OCI-LY7 (cell line): ENCODE data around the gene STRA8. TPM values are rescaled to one million over a fixed set of nuclear protein-coding genes. Genes with fewer than 3 reads are reported as not detected.

Source experiments
- BruUV-seq: library from RNA; stranded (reverse); fragments of 400-500 nt; replicated peaks from 2 replicates; lab custom pipeline; 2021; lab: Mats Ljungman, UMichigan
- CTCF ChIA-PET: fragments of 300-600 bp; sonication (Branson Sonifier 250); formaldehyde crosslinking; loops from one replicate; lab custom pipeline; 2022; ENCODE audit warnings: antibody characterized with exemption; ENCODE audit not compliant: unreplicated experiment; lab: Charles Lee
- POLR2A ChIA-PET: fragments of 300-600 bp; sonication (Branson Sonifier 250); formaldehyde crosslinking; loops from one replicate; lab custom pipeline; 2022; ENCODE audit warnings: antibody characterized with exemption; lab: Charles Lee
- DNase-seq: peaks from one replicate; pipeline ENCODE4 v3.0.0-alpha.2; 2015; ENCODE audit warnings: low spot score
- H2AFZ ChIP-seq: fragments of 200-600 bp; sonication (generic), shearing (Covaris generic); 2 replicates; pipeline ENCODE4 v1.6.1; 2014; ENCODE audit warnings: mild to moderate bottlenecking, antibody characterized with exemption, low read length, moderate library complexity
- H3K27ac ChIP-seq: fragments of 200-600 bp; sonication (generic); 2 replicates; pipeline ENCODE4 v1.5.1; 2014; ENCODE audit warnings: mixed run types, low read depth, mild to moderate bottlenecking, moderate library complexity, low read length, inconsistent platforms; ENCODE audit not compliant: poor library complexity, severe bottlenecking
- H3K36me3 ChIP-seq: fragments of 200-600 bp; sonication (generic); 2 replicates; pipeline ENCODE4 v1.6.1; 2014; ENCODE audit warnings: mild to moderate bottlenecking, antibody characterized with exemption, low read length, moderate library complexity, mixed read lengths; ENCODE audit not compliant: insufficient read depth
- H3K4me1 ChIP-seq: fragments of 200-600 bp; sonication (generic); 2 replicates; pipeline ENCODE4 v1.5.1; 2014; ENCODE audit warnings: mild to moderate bottlenecking, low read length; ENCODE audit not compliant: insufficient read depth, poor library complexity, severe bottlenecking
- H3K4me2 ChIP-seq: fragments of 200-600 bp; sonication (generic); 2 replicates; pipeline ENCODE4 v1.6.1; 2014; ENCODE audit warnings: mild to moderate bottlenecking, low read length
- H3K4me3 ChIP-seq: fragments of 200-600 bp; sonication (generic); 2 replicates; pipeline ENCODE4 v1.5.1; 2014; ENCODE audit warnings: mild to moderate bottlenecking, low read depth, low read length; ENCODE audit not compliant: poor library complexity, severe bottlenecking
- H3K79me2 ChIP-seq: fragments of 200-600 bp; sonication (generic); 2 replicates; pipeline ENCODE4 v1.6.1; 2016; ENCODE audit warnings: low read depth, mild to moderate bottlenecking, low read length, moderate library complexity, mixed read lengths; ENCODE audit not compliant: insufficient read depth
- H3K9me2 ChIP-seq: fragments of 200-600 bp; sonication (generic); 2 replicates; pipeline ENCODE4 v1.6.1; 2016; ENCODE audit warnings: mild to moderate bottlenecking, low read length, mixed read lengths; ENCODE audit not compliant: insufficient read depth
- H3K9me3 ChIP-seq: fragments of 200-600 bp; sonication (generic); 2 replicates; pipeline ENCODE4 v1.6.1; 2014; ENCODE audit warnings: mild to moderate bottlenecking, mixed run types, low read length, mixed read lengths
- H4K20me1 ChIP-seq: fragments of 200-600 bp; sonication (generic); 2 replicates; pipeline ENCODE4 v1.6.1; 2014; ENCODE audit warnings: mild to moderate bottlenecking, antibody characterized with exemption, low read length, moderate library complexity, mixed read lengths; ENCODE audit not compliant: insufficient read depth
- CTCF ChIP-seq: fragments of 200-600 bp; sonication (generic); conservative IDR thresholded peaks from 2 replicates; pipeline ENCODE4 v1.5.1; 2014; ENCODE audit warnings: mild to moderate bottlenecking, antibody characterized with exemption, low read length, moderate library complexity, mixed read lengths
- EZH2phosphoT487 ChIP-seq: fragments of 200-600 bp; sonication (generic); IDR thresholded peaks from 2 replicates; pipeline ENCODE4 v1.6.1; 2018; ENCODE audit warnings: low read depth, borderline replicate concordance, mild to moderate bottlenecking, mixed run types, antibody characterized with exemption, low read length, moderate library complexity, mixed read lengths
- intact Hi-C: fragments of 100-400 bp; cut with micrococcal nuclease; formaldehyde crosslinking; loops from one replicate; pipeline ENCODE4 v1.10.0; 2022; ENCODE audit not compliant: unreplicated experiment
- total RNA-seq, 2 experiments: library from RNA; depleted of rRNA in 1 of 2; stranded (reverse); fragments of >200 nt in 1 of 2; shearing (Covaris generic) in 1 of 2; gene quantifications; 2 replicates each; pipeline ENCODE4 v1.2.3, GENCODE V29; 2014 to 2022

The STRA8 gene
- total RNA-seq, 2 experiments from 2014 or later: not detected

- no peaks in the 10 kb centered on the region for H3K79me2 ChIP-seq
- H3K9me3 ChIP-seq: no peaks in the 10 kb centered on the region
- H4K20me1 ChIP-seq: no peaks in the 10 kb centered on the region
- ChIA-PET CTCF (no interaction called here), POLR2A (interaction anchor here (1.0 kb wide), 2 partner anchors 10 to 12 kb away, joined by 3 to 5 read pairs; no protein-coding TSS in a partner anchor)
- H3K4me3 ChIP-seq: no peak overlapping the region
- no peak for DNase-seq
- no peak overlapping the region for H3K4me2 ChIP-seq
- TF ChIP-seq CTCF (no peak), EZH2phosphoT487 (no peak)
- no peaks in the 10 kb centered on the region for H3K4me1 ChIP-seq
- H3K36me3 ChIP-seq: no peaks in the 10 kb centered on the region
- H3K9me2 ChIP-seq: no peaks in the 10 kb centered on the region
- H3K27ac ChIP-seq: no peak overlapping the region
- intact Hi-C loops: no loop called here
- no TSS peak for BruUV-seq
- H2AFZ ChIP-seq: no peak overlapping the region
Measured at GRCh38 chr7:135224027-135224426, 9.6 kb upstream of the STRA8 start.

GRCh38 chr7:135231686-135232085 lies 2.0 kb upstream of the STRA8 start:
- no peaks in the 10 kb centered on the region; the same call in 1 of the 2 replicates for H3K9me2 ChIP-seq
- H4K20me1 ChIP-seq: no peaks in the 10 kb centered on the region
- no peak for DNase-seq
- BruUV-seq: no TSS peak
- no peak overlapping the region for H3K4me3 ChIP-seq
- ChIA-PET CTCF (no interaction called here), POLR2A (interaction anchor here (0.6 to 1.2 kb wide), 3 partner anchors 10 to 1828 kb away, joined by 3 to 5 read pairs (median 3); no protein-coding TSS in a partner anchor)
- no peak for TF ChIP-seq EZH2phosphoT487
- TF ChIP-seq CTCF: no peak
- H3K36me3 ChIP-seq: no peaks in the 10 kb centered on the region
- no peak overlapping the region for H3K4me2 ChIP-seq
- H3K4me1 ChIP-seq: no peaks in the 10 kb centered on the region
- no peak overlapping the region for H3K27ac ChIP-seq
- H2AFZ ChIP-seq: no peak overlapping the region
- intact Hi-C loops: no loop called here
- H3K79me2 ChIP-seq: no peaks in the 10 kb centered on the region
- H3K9me3 ChIP-seq: no peaks in the 10 kb centered on the region

- Histone ChIP-seq H3K9me2 (no peaks in the 10 kb centered on the region; the same call in 1 of the 2 replicates), H3K4me1 (no peaks in the 10 kb centered on the region), H3K9me3 (no peaks in the 10 kb centered on the region), H3K4me2 (no peak overlapping the region), H3K27ac (no peak overlapping the region), H3K4me3 (no peak overlapping the region), H4K20me1 (no peaks in the 10 kb centered on the region), H2AFZ (no peak overlapping the region), H3K36me3 (no peaks in the 10 kb centered on the region), H3K79me2 (no peaks in the 10 kb centered on the region)
- no peak for TF ChIP-seq EZH2phosphoT487
- no peak for TF ChIP-seq CTCF
- BruUV-seq: no TSS peak
- CTCF ChIA-PET: no interaction called here
- POLR2A ChIA-PET: interaction anchor here (0.6 to 1.2 kb wide), 3 partner anchors 11 to 1828 kb away, joined by 3 to 5 read pairs (median 3); no protein-coding TSS in a partner anchor
- no peak for DNase-seq
- intact Hi-C loops: no loop called here
Measured at GRCh38 chr7:135232087-135232486, 1.6 kb upstream of the STRA8 start.
